VCaP (cell line): Measurements from ENCODE around the gene CNTN4.

Experiments used
- H3K27ac ChIP-seq: fragments of 450-650 bp; 2 replicates; pipeline ENCODE4 v1.5.1; 2017
- TF ChIP-seq, protein P1 (sequence below): fragments of 450-650 bp; conservative IDR thresholded peaks from 2 replicates; pipeline ENCODE4 v1.5.1; 2017; ENCODE audit warnings: mild to moderate bottlenecking, moderate library complexity

Gene CNTN4

DNA sequence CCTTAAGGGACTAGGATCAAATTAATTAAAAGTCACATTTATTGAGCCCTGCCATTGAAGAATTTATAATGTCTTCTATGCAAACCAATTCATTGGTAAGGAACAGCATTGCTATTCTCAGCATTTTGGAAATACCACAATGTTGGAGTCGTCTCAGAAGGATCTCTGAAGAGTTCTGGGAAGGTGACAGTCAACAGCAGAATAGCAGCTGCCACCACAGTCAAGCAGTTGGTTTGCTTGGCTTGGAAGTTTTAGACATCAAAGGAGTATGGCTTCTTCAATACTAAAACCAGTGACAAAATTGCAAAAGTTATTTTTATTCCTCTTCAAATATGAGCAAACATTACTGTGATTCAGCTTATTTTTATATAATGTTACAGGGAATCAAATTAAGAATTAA lies 167.9 kb downstream of the CNTN4 start:
- H3K27ac ChIP-seq, result no peak overlapping the region
- TF ChIP-seq, protein P1, sequence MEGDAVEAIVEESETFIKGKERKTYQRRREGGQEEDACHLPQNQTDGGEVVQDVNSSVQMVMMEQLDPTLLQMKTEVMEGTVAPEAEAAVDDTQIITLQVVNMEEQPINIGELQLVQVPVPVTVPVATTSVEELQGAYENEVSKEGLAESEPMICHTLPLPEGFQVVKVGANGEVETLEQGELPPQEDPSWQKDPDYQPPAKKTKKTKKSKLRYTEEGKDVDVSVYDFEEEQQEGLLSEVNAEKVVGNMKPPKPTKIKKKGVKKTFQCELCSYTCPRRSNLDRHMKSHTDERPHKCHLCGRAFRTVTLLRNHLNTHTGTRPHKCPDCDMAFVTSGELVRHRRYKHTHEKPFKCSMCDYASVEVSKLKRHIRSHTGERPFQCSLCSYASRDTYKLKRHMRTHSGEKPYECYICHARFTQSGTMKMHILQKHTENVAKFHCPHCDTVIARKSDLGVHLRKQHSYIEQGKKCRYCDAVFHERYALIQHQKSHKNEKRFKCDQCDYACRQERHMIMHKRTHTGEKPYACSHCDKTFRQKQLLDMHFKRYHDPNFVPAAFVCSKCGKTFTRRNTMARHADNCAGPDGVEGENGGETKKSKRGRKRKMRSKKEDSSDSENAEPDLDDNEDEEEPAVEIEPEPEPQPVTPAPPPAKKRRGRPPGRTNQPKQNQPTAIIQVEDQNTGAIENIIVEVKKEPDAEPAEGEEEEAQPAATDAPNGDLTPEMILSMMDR, result no peak

DNA sequence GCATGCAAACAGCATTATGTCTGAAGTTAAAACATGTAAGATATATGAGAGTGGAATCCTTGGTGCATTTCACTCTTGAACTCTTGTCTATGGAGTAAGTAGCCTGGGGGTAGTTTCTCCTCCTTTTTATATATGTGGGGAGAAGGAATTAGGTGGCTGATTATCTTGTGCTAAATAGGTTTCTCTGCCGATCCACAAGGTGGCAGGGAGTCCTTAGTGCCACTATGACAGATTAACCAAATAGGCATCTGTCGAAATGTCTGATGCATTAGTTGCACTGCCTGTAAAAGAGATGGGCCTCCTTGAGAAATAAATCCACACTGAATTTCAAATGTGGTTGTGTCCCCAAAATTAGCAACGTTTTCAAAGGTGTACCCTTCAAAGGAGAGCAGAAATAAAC lies 170.1 kb downstream of the CNTN4 start:
- TF ChIP-seq, protein P1, result peak; percentile 82
- H3K27ac ChIP-seq, result no peak overlapping the region

DNA sequence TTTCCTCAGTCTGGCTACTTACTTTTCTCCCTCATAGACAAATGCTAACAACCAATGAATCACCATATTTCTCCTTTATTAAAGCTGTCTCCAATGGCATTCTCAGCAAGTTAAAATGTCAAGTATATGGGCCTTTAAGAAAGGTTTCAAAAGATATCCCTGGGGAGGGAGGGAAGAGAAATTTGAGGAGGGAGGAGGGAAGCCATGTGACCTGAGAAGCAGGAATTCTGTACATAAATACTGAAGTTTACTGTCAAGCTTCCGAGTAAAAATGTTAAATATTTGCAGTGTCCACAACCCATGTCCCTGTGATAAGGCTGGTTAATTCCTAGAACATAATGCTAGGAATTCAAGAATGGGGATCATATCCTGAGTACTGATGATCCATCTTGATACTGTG lies 175.9 kb downstream of the CNTN4 start:
- peak overlapping the region; percentile 22 for H3K27ac ChIP-seq
- TF ChIP-seq, protein P1, result no peak

DNA sequence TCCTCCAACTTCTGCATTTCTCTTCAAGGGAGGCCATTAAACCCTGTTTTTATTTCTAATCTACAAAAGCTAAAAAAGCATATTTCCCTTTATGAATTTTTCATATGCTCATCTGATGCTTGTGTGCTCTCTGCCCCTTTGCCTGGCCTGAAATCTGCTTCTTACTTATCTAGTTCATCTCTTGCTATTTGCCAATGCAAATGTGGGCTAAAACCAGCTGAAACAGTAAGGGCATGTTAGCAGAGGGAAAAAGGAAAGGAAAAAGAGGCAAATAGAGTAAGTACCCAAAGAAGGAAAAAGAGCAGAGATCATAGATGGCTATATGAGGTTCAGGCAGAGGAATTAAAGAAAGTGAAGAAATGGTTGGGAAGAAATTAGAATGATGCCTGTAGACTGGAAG lies 185.2 kb downstream of the CNTN4 start:
- no peak overlapping the region for H3K27ac ChIP-seq
- TF ChIP-seq, protein P1, result no peak

DNA sequence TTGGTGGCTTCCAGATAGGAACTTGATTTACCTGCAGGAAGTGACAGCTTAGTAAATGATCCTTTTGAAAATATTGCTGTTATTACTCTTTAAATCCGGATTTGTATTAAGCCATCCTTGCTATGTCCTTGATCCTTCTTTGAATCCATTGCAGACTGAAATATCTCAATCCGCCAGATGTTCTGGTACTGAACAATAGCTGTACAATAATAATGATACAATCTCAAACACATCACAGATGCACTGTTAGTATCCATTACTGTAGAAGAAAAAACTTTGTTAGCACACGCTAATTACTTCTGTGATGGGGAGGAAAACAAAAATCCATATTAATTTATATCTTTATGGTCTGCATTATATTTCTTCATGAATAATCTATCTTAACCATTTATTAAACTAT lies 202.3 kb downstream of the CNTN4 start:
- TF ChIP-seq, protein P1, result no peak
- H3K27ac ChIP-seq, result no peak overlapping the region

DNA sequence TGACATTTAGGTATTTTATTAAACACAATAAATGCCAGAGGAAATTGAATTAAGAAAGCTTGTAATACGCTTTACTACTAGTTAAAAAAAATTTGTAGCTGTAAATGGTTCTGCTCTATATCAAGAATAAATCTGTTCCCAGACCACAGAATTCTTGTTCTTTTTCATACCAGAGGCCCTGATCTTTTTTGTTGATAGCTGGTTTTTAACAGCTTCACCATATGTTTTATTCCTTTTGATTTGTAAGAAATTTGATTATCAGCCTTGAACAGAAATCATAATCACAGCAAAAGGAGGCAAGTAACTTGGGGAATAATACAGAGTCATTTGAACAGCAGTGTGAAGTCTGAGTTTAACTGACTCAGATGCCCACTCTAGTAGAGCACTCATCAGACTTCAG lies 202.7 kb downstream of the CNTN4 start:
- no peak overlapping the region for H3K27ac ChIP-seq
- TF ChIP-seq, protein P1, result no peak

DNA sequence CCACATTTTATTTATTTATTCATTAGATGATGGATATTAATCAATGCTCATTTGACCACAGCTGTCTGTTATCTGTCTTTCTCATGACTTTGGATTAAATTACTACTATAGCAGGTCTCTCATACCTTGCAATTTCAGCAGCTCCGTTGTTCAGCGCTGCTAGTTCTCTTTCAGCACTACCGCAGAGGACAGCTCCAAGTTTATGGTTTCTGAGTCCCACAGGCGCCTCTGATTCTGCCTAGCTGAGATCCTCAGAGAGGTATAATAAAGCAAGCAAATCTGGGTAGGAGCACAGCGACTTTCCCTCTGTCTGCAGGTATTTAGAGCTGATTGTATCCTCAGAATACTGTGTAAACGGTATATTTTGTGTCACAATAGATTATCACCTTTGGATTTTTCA lies 204.9 kb downstream of the CNTN4 start:
- H3K27ac ChIP-seq, result no peak overlapping the region
- TF ChIP-seq, protein P1, result no peak

DNA sequence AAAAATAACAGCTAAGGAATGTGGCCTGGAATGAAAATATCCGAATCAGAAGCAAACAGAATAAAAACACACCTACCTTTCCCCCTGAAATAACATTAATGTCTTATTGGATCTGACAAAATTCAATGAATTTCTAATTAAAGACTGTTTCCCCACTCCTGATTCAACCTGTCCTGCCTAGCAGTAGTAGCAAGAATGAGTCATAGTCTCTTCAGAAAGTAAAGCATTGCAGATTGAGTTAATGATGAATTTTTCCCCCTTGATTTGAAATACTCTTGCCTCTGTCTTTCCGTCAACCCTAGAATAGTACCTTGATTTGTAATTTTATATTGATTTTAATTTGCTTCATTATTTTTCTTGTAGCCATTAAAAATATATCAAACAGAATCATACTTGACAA lies 212.4 kb downstream of the CNTN4 start:
- TF ChIP-seq, protein P1, result no peak

More for the DNA sequence above, 212.4 kb downstream of the CNTN4 start:
- no peak overlapping the region for H3K27ac ChIP-seq
